HG02885 (cell line): ENCODE measurements around the gene GNAT1.

ENCODE experiments used
- ATAC-seq: cut with Tn5 transposase; IDR thresholded peaks from one replicate; pipeline ENCODE4 v1.9.1; 2021; ENCODE audit warnings: mild to moderate bottlenecking; ENCODE audit not compliant: unreplicated experiment, poor library complexity

Gene GNAT1

DNA sequence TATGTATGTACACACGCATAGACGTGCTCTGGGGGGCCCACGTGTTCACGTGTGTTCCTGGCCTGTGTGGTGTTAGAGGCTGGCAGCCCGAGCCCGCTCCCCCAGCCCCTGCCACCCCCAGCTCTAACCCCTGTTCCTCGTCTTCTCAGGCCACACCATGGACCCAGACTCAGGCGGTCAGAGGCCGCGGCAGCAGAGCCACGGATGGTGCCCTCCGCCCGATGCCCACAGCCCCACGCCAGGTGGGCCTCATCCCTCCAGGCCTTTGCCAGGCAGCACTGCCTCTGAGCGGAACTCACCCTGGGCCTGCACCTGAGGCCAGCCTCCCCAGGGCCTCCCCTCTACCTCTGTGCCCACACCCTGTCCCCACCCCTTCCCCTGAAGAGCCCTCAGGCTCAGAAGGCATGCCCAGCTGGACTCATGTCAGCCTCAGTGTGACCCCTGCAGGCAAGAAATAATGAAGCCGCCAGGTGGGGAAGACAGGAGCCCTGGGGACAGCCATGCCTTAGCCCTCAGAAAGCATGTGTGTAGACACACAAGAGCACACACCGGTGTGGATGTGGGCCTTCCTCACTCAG is 16.4 kb upstream of the GNAT1 start:
- ATAC-seq, result no peak

DNA sequence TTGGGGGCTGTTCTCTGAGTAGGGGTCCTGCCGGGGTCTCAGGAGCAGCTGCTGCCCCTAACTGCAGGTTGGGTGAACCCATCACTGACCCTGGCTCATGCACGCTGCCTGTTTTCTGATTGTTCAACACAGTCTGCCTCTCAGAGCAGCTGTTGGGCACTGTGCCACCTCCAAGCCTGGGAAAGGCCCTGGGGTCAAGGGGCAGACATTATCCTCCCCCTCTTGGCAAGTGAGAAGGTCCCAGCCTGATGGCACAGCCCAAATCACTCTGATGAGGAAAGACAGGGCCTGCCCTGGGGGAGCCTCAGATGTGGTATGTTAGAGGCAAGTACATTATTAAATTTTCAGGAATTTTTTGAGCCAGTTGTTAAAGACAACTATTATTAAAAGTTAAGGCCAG is 14.1 kb upstream of the GNAT1 start:
- no peak for ATAC-seq

DNA sequence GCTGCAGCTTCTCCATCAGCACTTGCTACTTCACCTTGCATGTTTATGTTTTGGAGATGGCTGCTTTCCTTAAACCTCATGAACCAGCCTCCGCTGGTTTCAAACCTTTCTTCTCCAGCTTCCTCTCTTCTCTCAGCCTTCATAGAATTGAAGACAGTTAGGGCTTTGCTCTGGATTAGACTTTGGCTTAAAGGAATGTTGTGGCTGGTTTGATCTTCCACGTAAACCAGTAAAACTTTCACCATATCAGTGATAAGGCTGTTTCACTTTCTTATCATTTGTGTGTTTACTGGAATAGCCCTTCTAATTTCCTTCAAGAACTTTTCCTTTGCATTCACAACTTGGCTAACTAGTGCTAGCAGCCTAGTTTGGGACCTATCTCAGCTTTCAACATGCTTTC is 11.7 kb upstream of the GNAT1 start:
- no peak for ATAC-seq

DNA sequence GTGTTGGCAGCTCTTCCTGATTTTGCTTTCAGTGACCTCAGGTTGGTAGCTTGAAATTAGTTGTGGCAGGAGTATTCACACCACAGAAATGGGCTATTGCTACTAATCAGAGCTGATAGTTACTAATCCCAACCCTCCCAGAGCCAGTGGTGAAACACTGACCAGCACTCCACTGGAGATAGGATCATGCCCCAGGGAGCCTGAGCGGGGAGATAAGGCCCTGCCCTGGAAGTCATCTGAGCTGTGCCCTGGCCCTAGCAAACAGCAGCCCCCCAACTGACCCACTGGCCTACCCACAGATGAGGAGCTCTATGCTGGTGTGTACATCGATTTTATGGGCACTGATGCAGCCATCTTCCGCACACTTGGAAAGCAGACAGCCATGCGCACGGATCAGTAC is 9.4 kb upstream of the GNAT1 start:
- no peak for ATAC-seq

DNA sequence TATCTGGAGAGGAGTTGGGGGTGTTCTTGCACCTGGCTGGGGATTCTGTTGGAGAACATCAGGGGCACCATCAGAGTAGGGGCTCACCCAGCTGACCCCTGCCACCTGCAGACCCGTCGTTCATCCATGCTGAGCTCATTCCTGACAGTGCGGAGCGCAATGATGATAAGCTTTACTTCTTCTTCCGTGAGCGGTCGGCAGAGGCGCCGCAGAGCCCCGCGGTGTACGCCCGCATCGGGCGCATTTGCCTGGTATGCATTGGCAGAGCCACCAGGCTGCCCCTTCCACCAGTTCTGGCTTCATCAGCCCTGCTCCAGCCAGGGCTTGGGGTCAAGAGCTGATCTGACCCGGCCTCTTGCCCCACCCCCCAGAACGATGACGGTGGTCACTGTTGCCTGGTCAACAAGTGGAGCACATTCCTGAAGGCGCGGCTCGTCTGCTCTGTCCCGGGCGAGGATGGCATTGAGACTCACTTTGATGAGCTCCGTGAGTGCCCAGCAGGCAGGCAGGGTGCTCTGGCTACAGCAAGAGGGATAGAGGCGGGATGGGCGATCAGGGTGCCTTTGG is 8.8 kb upstream of the GNAT1 start:
- ATAC-seq, result no peak

DNA sequence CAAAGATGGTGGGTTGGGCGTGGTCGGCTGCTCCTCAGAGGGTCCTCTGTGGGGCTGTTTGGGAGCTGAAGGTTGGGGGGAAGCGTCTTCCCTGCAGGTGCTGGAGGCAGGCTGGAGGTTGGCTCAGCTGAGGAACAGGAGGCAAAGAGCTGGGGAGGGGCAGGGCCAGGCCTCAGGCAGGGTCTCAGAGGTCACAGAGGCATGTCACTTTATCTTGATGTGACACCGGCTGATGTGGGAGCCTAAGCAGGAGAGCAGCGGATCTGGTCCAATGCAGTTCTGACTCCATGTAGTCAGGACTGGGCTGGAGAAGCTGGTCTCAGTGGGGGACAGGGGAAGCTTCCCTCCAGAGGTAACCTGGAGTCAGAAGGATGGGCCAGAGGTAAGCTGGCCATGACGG is 7.7 kb upstream of the GNAT1 start:
- ATAC-seq, result no peak

DNA sequence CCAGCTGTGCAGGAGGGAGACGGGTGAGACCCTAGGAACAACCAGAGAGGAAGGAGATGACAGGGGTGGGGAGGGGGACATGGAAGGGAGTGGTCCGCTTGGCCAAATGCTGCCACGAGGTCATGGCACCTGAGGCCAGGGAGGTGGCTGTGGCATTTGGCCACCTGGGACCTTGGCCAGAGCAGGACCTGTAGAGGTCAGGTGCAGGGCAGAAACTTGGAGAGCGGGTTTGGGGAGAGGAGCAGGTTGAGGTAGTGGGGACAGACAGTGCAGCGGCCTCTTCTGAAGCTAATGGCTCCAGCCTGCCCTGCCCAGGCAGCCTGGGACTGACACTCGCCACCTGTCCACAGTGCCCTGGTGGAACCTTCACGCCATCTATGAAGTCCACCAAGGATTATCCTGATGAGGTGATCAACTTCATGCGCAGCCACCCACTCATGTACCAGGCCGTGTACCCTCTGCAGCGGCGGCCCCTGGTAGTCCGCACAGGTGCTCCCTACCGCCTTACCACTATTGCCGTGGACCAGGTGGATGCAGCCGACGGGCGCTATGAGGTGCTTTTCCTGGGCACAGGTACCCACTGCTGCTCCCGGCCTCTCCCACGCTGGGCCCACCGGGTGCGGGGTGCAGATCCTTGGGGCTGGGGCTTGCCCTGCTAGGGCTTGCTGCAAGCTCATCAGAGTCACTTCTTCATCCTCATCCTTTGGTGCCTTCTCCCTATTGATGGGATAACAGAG is 7.0 kb upstream of the GNAT1 start:
- ATAC-seq, result no peak

DNA sequence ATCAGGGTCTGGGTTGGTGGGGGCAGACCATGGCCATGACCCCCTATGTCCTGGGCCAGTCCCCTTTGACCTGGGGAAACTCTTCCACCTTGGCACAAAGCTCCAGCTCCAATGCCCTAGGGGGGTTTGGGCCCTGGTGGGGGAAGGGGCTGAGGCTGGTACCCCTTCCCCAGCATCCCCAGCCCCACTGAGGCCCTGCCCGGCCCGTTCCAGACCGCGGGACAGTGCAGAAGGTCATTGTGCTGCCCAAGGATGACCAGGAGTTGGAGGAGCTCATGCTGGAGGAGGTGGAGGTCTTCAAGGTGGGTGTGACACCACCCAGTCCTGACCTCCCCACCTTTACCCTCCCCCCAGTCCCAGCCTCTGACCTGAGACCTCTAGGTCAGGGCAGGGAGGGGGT is 6.2 kb upstream of the GNAT1 start:
- no peak for ATAC-seq

DNA sequence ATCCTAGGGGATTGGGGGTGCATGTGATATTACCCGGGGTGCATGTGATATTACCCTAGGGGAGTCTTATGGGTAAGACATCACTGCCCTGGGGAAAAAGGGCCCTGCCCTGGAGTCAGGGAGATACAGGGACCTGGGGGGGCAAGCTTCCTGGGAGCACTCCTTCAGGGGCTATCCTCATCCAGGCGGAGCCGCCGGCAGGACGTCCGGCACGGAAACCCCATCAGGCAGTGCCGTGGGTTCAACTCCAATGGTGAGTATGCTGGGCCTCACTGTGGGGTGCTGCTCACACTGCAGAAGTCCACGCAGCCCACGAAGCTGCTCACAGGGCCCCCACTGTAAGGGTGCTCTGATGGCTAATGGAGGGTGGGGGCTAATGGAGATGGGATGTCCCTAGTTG is 5.3 kb upstream of the GNAT1 start:
- no peak for ATAC-seq

DNA sequence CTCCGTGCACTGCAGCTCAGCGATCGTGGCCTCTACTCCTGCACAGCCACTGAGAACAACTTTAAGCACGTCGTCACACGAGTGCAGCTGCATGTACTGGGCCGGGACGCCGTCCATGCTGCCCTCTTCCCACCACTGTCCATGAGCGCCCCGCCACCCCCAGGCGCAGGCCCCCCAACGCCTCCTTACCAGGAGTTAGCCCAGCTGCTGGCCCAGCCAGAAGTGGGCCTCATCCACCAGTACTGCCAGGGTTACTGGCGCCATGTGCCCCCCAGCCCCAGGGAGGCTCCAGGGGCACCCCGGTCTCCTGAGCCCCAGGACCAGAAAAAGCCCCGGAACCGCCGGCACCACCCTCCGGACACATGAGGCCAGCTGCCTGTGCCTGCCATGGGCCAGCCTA is 3.7 kb upstream of the GNAT1 start:
- ATAC-seq, result no peak

DNA sequence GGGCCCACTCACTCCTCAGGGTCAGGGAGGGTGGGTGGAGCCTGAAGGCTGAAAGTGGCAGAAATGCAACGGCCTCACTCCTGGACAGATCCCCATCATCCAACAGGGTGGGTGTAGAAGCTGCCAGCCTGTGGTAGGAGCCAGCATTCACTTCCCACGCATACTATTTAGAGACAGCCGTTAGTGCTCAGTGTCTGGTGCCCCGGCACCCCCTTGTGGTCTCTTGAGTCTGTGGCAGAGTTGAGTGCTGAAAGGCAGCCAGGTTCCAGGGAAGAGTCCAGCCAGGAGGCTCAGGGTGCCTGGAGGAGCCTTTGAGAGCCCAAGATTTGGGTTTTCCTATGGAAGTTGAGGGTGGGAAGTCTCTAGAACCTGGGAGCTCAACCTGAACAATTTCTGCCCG is 2.1 kb upstream of the GNAT1 start:
- no peak for ATAC-seq

DNA sequence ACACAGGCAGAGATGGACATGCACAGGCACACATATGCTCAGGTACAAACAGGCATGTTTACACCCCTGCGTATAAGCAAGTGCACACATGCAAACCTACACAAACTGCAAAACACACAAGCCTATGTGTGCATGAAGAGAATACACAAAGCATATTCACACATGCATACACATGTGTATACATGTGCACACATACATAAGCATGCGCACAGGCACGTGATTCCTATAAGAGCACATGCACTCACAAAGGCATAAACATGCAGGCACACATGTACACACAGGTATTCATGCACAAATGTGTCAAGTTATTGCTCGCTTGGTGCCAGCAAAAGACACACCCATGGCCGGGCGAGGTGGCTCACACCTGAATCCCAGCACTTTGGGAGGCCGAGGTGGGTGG is 1.4 kb upstream of the GNAT1 start:
- ATAC-seq, result no peak

DNA sequence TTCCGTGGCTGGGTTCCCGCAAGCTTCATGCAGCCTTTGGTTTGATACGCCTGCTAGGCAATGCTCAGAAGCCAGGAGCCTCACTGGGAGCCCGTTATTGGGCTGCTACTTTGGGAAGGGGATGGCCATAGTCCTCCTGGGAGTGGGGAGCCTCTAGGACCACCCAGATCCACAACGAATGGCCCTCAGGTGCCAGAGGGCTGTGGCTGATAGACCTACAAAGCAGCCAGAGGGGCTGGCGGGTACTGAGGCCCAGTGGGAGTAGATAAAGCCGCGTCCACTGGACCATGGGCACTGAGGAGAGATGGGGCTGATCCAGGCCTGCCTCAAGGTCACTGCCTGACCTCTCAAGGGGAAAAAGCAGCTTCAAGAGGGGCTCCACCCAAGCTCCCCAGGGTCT is 714 bp downstream of the GNAT1 start:
- ATAC-seq, result no peak

DNA sequence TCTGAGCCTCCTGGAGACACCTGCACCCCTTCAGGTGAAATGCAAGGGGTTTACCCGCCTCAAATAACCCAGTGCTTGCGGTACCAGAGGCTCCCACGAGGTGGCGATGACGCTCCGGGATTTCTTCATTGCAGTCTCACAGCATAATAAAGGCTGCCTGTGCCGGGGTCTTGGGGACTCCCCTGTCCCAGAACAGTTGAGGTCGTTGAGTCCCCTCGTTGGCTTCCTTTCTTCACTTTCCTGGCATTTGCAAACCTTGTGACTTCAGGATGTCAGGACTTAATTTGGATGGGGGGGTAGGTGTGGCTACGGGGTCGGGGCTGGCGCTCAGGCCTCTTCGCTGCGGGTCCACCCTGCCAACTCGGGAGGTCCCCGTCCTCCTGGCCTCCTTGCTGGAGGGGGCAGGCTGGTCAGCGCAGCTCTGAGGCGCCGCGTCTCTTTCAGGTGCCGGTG is 1.3 kb downstream of the GNAT1 start:
- ATAC-seq, result no peak

DNA sequence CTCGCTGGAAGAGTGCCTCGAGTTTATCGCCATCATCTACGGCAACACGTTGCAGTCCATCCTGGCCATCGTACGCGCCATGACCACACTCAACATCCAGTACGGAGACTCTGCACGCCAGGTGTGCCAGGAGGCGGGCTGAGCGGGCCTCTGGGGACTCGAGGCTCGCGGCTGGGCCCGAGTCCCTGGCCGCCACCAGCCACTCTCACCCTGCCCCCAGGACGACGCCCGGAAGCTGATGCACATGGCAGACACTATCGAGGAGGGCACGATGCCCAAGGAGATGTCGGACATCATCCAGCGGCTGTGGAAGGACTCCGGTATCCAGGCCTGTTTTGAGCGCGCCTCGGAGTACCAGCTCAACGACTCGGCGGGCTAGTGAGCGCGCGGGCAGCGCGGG is 1.9 kb downstream of the GNAT1 start:
- ATAC-seq, result no peak

DNA sequence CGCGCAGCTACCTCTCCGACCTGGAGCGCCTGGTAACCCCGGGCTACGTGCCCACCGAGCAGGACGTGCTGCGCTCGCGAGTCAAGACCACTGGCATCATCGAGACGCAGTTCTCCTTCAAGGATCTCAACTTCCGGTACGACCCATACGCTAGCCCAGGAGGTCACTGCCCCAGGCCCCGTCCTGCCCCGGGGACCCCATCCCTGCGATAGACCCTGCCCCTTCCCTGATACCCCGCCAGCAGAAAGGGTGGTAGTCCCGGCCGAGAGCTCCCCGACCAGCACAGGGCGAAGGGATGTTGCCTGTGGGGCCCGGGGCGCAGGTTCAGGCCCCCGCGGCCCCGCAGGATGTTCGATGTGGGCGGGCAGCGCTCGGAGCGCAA is 2.3 kb downstream of the GNAT1 start:
- ATAC-seq, result no peak

DNA sequence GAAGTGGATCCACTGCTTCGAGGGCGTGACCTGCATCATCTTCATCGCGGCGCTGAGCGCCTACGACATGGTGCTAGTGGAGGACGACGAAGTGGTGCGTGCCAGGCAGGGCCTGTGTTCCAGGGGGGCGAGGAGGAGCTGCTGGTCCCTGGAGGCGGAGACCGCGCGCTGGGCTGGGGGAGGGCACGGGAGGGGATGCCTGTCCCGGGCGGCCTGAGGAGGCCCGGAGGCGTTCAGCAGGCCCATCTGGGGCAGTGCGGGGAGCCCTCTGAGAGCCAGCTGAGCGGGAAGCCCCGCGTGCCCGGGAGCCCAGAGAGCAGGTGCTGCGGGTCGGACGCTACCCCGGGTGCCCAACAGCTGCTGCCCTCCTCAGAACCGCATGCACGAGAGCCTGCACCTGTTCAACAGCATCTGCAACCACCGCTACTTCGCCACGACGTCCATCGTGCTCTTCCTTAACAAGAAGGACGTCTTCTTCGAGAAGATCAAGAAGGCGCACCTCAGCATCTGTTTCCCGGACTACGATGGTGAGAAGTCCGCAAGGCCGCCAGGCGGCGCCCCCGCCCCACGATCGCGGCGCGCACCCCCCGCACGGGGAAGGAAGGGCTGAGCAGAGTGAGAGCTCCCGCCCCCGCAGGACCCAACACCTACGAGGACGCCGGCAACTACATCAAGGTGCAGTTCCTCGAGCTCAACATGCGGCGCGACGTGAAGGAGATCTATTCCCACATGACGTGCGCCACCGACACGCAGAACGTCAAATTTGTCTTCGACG is 2.9 kb downstream of the GNAT1 start:
- no peak for ATAC-seq

DNA sequence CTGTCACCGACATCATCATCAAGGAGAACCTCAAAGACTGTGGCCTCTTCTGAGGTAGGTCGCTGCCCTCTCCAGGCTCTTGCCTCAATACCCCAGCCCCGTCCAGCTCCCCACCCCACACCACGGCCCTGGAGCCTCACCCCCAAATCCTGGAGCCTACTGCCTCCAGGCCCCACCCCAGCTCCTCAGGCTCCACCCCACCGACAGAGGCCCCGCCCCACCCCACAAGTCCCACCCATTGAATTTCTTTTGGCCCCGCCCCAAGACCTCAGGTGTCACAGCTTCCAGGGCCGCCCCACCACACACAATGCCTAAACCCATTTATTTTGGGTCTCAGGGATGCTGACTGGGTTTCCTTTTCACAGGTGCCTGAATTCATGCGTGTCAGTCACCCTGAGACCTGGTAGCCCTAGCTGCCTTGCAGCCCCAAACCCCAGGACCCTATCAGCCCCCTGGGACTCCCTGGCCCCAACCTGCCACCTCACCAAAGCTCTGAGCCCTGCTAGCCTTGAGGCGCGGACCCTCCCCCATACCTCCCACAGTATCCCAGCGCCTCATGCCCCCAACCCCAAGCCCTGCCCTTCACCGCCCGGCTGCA is 3.6 kb downstream of the GNAT1 start:
- no peak for ATAC-seq

DNA sequence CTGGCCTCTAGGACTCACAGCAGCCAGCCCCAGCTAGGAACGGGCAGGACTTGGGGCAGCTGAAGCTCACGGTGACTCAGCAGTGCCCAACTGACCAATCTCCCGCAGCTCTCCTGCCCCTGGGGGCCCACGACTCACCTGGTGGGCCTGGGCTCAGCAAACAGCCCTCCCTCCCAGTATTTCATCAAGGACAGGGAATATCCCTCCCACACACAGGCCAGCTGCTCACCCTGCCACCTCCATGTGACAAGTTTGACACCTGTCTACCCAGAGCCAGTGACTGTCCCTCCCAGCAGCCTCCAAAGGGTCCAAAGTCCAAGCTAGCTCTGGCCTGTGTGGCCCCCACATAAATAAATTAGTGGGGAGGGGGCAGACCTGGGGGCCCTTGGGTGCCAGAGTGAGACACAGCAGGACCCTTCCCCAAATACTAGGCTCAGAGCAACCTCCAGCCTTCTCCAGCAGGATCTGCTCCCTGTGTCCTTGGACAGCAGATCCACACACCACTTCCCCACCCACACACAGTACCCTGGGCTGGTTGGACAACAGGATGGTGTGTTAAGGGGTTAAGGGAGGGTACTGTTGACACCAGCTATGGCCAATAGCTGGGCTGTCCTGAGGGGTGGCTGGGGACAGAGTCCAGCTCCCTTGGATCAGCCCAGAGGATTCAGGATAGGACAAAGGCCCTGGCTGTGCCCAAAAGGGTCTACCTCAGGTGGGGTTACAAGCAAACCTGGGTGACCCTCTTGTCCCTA is 4.3 kb downstream of the GNAT1 start:
- no peak for ATAC-seq

DNA sequence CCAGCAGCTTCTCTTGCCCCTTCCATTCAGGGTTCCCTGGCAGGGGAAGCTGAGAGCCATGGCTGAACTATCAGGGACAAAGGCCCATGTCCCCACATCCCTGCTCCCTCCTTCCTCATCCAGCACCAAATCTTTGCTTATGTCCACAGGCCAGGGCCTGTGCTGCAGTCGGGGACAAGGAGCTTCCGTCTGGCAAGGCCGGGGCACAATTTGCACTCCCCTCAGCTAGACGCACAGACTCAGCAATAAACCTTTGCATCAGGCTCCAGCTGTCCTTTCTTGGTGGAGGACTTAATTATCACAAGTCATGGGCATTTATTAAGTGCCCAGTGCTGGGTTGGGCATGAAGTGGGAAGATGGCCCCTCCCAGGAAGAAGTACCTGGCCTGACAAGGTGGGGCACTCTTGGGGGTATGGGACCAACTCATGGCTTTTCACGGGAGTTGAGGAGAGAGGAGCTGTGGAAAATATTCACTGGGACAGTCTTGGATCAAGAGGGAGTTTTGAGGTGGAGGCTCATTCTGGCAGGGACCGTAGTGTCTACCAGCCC is 4.9 kb downstream of the GNAT1 start:
- ATAC-seq, result no peak
